Measurements from ENCODE around the gene LINGO1.

GRCh38 chr15:77643764-77644163 is 11.1 kb upstream of the LINGO1 start:
- no peak for TF ChIP-seq CTCF (IDR thresholded peaks at IDR 0.05)
- TF ChIP-seq EZH2 (IDR thresholded peaks at IDR 0.05; ENCODE audit: borderline replicate concordance, insufficient read depth, low read depth, low read length, poor library complexity, severe bottlenecking) = no peak

All from B cell (primary cell).